ENCODE data around the gene RGS7.
"Not testable (repeated sequence)": the region's sequence is repeated elsewhere in the genome, so short reads cannot be mapped to it uniquely, and the experiment has no call there.

Gene RGS7

DNA sequence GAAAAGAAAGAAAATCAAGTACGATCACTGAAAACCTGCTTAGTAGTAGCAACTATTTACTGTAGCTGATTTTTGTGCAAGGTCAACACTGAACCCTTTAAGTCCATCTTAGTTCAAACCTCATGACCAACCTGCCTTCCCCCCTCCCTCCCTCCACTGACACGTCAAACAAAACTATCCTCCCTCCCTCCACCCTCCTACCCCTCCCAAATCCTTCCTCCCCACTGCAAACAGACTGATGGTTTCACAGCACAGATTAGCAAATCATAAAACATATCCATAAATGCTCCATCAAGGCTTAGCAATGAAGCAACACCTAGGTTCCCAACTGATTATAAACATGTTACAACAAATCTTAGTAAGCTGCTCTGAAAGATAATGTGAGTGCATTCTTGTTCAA is 580.8 kb downstream of the RGS7 start:
- TF ChIP-seq, protein P1, sequence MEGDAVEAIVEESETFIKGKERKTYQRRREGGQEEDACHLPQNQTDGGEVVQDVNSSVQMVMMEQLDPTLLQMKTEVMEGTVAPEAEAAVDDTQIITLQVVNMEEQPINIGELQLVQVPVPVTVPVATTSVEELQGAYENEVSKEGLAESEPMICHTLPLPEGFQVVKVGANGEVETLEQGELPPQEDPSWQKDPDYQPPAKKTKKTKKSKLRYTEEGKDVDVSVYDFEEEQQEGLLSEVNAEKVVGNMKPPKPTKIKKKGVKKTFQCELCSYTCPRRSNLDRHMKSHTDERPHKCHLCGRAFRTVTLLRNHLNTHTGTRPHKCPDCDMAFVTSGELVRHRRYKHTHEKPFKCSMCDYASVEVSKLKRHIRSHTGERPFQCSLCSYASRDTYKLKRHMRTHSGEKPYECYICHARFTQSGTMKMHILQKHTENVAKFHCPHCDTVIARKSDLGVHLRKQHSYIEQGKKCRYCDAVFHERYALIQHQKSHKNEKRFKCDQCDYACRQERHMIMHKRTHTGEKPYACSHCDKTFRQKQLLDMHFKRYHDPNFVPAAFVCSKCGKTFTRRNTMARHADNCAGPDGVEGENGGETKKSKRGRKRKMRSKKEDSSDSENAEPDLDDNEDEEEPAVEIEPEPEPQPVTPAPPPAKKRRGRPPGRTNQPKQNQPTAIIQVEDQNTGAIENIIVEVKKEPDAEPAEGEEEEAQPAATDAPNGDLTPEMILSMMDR (IDR thresholded peaks at IDR 0.05; ENCODE audit: extremely low read depth, missing control alignments): no peak
- no peak for DNase-seq (ENCODE audit: low spot score)

DNA sequence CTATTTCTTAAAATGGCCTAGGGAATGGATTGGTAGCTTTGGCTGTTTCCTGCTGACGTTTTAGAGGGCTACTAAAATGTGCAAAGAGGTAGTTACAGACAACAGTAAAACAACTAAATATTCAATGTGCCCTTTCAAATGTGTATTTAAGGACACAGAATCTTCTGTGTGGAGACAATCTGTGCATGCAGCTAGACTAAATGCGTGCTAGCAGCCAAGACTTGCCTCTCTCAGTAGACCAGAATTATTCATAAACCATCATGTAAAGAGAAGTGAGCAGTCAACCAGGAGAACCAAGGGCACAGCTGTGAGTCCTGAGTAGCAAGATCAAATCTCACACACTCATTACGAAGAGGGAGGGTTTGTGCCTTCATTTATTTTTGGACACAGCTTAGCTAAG is 584.9 kb downstream of the RGS7 start:
- TF ChIP-seq, protein P1 (IDR thresholded peaks at IDR 0.05; ENCODE audit: extremely low read depth, missing control alignments): no peak
- no peak for DNase-seq (ENCODE audit: low spot score)

DNA sequence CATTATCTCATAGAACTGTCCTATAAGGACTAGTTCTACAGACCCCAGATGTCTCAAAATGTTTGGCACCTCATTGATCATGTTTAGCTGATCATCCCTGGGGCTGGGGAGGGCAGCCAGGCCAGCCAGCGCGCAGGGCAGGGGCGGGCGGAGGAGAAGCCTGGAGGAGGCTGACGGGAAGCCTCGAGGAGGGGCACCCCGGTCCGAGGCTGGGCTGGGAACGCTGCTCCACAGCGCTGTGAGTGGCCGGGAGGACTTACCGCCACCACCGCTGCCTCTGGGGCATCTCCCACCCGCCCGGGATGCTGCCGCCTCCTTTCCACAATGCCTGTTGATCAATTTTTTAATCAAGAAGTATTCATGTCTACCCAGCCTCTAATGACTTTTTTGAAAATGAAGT is 585.6 kb downstream of the RGS7 start:
- TF ChIP-seq, protein P1 (IDR thresholded peaks at IDR 0.05; ENCODE audit: extremely low read depth, missing control alignments): no peak
- DNase-seq (ENCODE audit: low spot score): no peak

DNA sequence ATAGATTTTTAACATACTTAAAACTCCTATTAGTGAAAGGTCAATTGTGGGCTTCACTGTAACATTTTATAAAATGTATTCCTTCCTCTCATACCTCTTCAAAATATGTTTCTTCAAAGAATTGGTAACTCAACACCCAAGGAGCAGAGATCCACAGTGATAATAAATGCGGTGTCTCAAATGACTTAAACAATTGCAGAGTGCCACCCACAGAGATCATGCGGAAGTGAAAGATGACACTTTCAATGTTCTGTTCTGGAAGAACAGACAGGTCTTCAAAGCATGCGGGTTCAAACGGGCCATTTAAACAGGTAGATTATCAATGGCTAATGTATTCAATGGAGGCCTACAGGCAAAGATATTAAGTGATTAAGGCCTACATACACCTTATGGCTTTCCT is 588.0 kb downstream of the RGS7 start:
- TF ChIP-seq, protein P1 (IDR thresholded peaks at IDR 0.05; ENCODE audit: extremely low read depth, missing control alignments): no peak
- no peak for DNase-seq (ENCODE audit: low spot score)

DNA sequence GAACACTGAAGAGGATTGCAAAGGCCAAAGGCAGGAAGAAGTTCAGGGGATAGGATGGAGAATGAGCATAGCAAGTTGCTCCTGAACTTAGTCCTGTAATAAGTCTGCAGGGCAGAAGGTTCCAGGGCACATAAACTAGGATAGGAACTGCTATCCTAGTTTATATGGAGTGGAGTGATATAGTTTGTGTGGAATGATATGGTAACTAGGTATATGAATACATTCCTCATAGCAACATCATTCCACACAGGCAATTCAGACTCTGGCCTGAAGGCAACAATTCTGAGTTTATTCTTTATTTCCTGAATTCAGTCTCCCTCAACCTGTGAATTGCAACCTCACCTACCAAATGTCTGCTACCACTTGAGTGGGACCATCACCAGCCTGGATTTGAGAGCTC is 590.2 kb downstream of the RGS7 start:
- TF ChIP-seq, protein P1 (IDR thresholded peaks at IDR 0.05; ENCODE audit: extremely low read depth, missing control alignments): no peak
- peak; percentile 18 for DNase-seq (ENCODE audit: low spot score)

DNA sequence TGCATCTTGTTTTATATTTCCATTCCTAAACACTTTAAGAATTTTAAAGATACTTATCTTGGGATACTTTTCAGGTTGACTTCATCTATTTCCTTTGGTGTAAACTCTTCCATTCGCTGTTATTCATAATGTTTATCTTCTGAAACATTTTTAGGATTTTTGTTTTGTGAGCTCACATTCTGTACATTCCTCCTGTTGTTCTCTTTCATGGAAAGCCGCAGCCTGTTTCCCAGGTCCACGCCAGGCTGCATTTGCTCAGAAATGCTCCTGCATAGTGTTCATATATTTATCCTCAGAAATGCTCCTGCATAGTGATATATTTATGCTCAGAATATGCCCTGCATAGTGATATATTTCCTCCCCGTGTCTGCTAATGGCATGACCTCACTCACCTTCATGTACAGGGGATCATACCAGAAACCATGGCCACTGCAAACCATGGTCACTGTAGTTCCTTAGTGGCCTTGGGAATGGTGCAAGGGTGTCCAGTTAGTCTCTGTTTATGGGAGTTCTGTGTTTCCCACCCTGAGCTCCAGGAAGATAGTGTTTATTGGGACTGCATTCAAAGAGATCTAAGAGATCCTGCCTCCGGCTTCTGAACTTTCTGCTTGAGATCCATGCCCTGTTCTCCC is 591.2 kb downstream of the RGS7 start:
- DNase-seq (ENCODE audit: low spot score): no peak
- TF ChIP-seq, protein P1 (IDR thresholded peaks at IDR 0.05; ENCODE audit: extremely low read depth, missing control alignments): no peak

DNA sequence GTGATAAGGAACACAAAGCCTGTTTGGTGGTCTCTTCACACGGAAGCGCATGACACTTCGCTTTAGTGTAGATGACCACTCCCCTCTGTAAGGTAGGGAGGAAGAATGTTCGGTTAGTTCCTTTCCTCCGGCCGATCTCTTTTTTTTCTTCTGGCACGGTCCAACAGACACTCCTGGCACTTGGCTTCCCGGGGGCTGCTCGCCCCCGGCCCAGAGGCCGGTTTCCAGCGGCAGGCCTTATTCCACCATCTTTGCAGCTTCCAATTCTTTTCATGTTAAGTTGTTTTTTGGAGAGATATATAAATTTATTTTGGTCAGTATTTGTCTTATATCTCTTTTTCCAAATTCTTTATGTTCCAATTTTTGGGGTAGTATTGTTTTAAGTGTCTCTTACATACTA is 593.2 kb downstream of the RGS7 start:
- no peak for DNase-seq (ENCODE audit: low spot score)
- TF ChIP-seq, protein P1 (IDR thresholded peaks at IDR 0.05; ENCODE audit: extremely low read depth, missing control alignments): no peak

DNA sequence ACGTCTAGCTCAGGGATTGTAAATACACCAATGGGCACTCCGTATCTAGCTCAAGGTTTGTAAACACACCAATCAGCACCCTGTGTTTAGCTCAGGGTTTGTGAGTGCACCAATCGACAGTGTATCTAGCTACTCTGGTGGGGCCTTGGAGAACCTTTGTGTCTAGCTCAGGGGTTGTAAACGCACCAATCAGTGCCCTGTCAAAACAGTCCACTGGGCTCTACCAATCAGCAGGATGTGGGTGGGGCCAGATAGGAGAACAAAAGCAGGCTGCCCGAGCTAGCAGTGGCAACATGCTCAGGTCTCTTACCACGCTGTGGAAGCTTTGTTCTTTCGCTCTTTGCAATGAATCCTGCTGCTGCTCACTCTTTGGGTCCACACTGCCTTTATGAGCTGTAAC is 593.9 kb downstream of the RGS7 start:
- DNase-seq (ENCODE audit: low spot score): not testable (repeated sequence)

DNA sequence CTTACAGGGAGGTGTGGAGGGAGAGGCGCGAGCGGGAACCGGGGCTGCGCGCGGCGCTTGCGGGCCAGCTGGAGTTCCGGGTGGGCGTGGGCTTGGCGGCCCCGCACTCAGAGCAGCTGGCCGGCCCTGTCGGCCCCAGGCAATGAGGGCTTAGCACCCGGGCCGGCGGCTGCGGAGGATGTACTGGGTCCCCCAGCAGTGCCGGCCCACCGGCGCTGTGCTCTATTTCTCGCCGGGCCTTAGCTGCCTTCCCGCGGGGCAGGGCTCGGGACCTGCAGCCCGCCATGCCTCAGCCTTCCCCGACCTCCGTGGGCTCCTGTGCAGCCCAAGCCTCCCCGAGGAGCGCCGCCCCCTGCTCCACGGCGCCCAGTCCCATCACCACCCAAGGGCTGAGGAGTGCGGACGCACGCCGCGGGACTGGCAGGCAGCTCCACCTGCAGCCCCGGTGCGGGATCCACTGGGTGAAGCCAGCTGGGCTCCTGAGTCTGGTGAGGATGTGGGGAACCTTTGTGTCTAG is 594.5 kb downstream of the RGS7 start:
- DNase-seq (ENCODE audit: low spot score): not testable (repeated sequence)

DNA sequence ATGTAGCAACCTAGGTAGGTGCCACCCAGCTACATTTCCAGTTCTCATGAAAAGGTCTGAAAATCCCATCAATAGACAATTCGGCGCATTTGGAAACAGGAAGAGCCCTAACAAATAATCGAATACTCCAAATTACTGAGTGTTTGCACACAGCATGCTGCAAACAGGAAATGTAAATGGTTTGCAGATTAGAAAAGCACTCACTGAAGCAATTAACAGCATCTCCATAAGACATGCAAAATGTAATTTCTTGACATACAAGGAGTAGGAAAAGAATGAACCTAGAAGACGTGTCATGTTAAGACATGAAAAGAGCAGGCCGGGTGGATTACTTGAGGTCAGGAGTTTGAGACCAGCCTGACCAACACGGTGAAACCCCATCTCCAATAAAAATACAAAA is 598.2 kb downstream of the RGS7 start:
- DNase-seq (ENCODE audit: low spot score): not testable (repeated sequence)
